Upper lobe of right lung (tissue), 1 donor: ENCODE data around the gene CEP131. TPM values are rescaled to one million over a fixed set of nuclear protein-coding genes. Genes with fewer than 3 reads are reported as not detected.

Experiments used
- ATAC-seq: fragments of 200-7000 bp; cut with Tn5 transposase; one replicate; pipeline ENCODE4 v1.9.1; 2020; ENCODE audit warnings: mild to moderate bottlenecking, moderate library complexity
- DNase-seq: peaks from one replicate; pipeline ENCODE4 v3.0.0-alpha.2; 2020
- H3K27ac ChIP-seq: fragments of 200-600 bp; one replicate; pipeline ENCODE4 v1.8.0; 2022
- H3K27me3 ChIP-seq: fragments of 200-600 bp; one replicate; pipeline ENCODE4 v1.8.0; 2022; ENCODE audit warnings: mild to moderate bottlenecking
- H3K36me3 ChIP-seq: fragments of 200-600 bp; one replicate; pipeline ENCODE4 v1.8.0; 2022
- H3K4me1 ChIP-seq: fragments of 200-600 bp; one replicate; pipeline ENCODE4 v1.8.0; 2022
- H3K4me3 ChIP-seq: fragments of 200-600 bp; one replicate; pipeline ENCODE4 v1.8.0; 2022; ENCODE audit warnings: mild to moderate bottlenecking
- H3K9me3 ChIP-seq: fragments of 200-600 bp; one replicate; pipeline ENCODE4 v1.8.0; 2022
- CTCF ChIP-seq: fragments of 200-600 bp; IDR thresholded peaks from one replicate; pipeline ENCODE4 v1.8.0; 2022; ENCODE audit warnings: antibody characterized with exemption
- intact Hi-C: fragments of 100-400 bp; cut with DNase I; formaldehyde crosslinking; loops from one replicate; pipeline ENCODE4 v1.11.0; 2022
- total RNA-seq: library from RNA; stranded (reverse); fragmentation: NEBNext Ultra II Directional; extraction: Animal tissue kit (Norgen Biotek cat#: 25700); gene quantifications from one replicate; pipeline ENCODE4 v1.2.1, GENCODE V29; 2021
- donor health status: DM: no; HTN: yes; CAD: no; lungs with severe emphysema.

CEP131 gene
- total RNA-seq, 1 donor from 2014 or later, result 7.5 TPM

- H3K9me3 ChIP-seq, result no peaks in the 10 kb centered on the region
- H3K4me3 ChIP-seq, result no peak overlapping the region
- no peak for TF ChIP-seq CTCF
- intact Hi-C loops, result no loop called here
- ATAC-seq, result no peak
- H3K27me3 ChIP-seq, result no peaks in the 10 kb centered on the region
- no peak for DNase-seq
- H3K4me1 ChIP-seq, result no peaks in the 10 kb centered on the region
- H3K36me3 ChIP-seq, result peaks cover 87% of the 10 kb centered on the region
- no peak overlapping the region for H3K27ac ChIP-seq
Observed at GRCh38 chr17:81264640-81265039, 41.9 kb upstream of the CEP131 start.

GRCh38 chr17:81263371-81264181 is 40.8 kb upstream of the CEP131 start:
- intact Hi-C loops, result no loop called here
- no peak for TF ChIP-seq CTCF
- Histone ChIP-seq H3K36me3 (peaks cover 89% of the 10 kb centered on the region), H3K4me1 (no peaks in the 10 kb centered on the region), H3K9me3 (no peaks in the 10 kb centered on the region), H3K27me3 (no peaks in the 10 kb centered on the region), H3K4me3 (no peak overlapping the region), H3K27ac (no peak overlapping the region)
- no peak for DNase-seq
- ATAC-seq, result no peak

- H3K36me3 ChIP-seq, result peaks cover 87% of the 10 kb centered on the region
- H3K27ac ChIP-seq, result no peak overlapping the region
- no peaks in the 10 kb centered on the region for H3K27me3 ChIP-seq
- H3K9me3 ChIP-seq, result no peaks in the 10 kb centered on the region
- no peak overlapping the region for H3K4me3 ChIP-seq
- intact Hi-C loops, result no loop called here
- ATAC-seq, result no peak
- TF ChIP-seq CTCF, result no peak
- no peaks in the 10 kb centered on the region for H3K4me1 ChIP-seq
- no peak for DNase-seq
Observed at GRCh38 chr17:81261582-81262336, 39.0 kb upstream of the CEP131 start.

- no peak for ATAC-seq
- intact Hi-C loops, result no loop called here
- no peak for DNase-seq
- Histone ChIP-seq H3K4me1 (no peaks in the 10 kb centered on the region), H3K36me3 (peaks cover 85% of the 10 kb centered on the region), H3K9me3 (no peaks in the 10 kb centered on the region), H3K27me3 (no peaks in the 10 kb centered on the region), H3K4me3 (no peak overlapping the region), H3K27ac (no peak overlapping the region)
- TF ChIP-seq CTCF, result no peak
Observed at GRCh38 chr17:81261096-81261495, 38.3 kb upstream of the CEP131 start.

- no peak for ATAC-seq
- H3K36me3 ChIP-seq, result peaks cover 81% of the 10 kb centered on the region
- H3K4me3 ChIP-seq, result no peak overlapping the region
- H3K9me3 ChIP-seq, result no peaks in the 10 kb centered on the region
- H3K4me1 ChIP-seq, result no peaks in the 10 kb centered on the region
- no peaks in the 10 kb centered on the region for H3K27me3 ChIP-seq
- H3K27ac ChIP-seq, result no peak overlapping the region
- DNase-seq, result no peak
- TF ChIP-seq CTCF, result no peak
- intact Hi-C loops, result no loop called here
Observed at GRCh38 chr17:81260641-81261040, 37.9 kb upstream of the CEP131 start.
